HG02678 (cell line): ENCODE measurements around the gene ZNF429.
A peak's percentile ranks its signal among the peaks of the same experiment; 100 is the strongest.
"Not testable (repeated sequence)": the region's sequence is repeated elsewhere in the genome, so short reads cannot be mapped to it uniquely, and the experiment has no call there.

Source experiments
- ATAC-seq: cut with Tn5 transposase; IDR thresholded peaks from one replicate; pipeline ENCODE4 v1.9.1; 2021; ENCODE audit warnings: mild to moderate bottlenecking, moderate library complexity; ENCODE audit not compliant: unreplicated experiment

Gene ZNF429

GRCh38 chr19:21505459-21506451, at the start of gene ZNF429:
Gene ZNF429 (plus strand): TSS chr19:21505602. CDS start chr19:21505772, 170 bp downstream.
- ATAC-seq: peak; percentile 99

- ATAC-seq: no peak
Observed at GRCh38 chr19:21460686-21461085, 44.7 kb upstream of the ZNF429 start.

- ATAC-seq: no peak
Observed at GRCh38 chr19:21462540-21462939, 42.9 kb upstream of the ZNF429 start.

GRCh38 chr19:21463449-21464105, 41.8 kb upstream of the ZNF429 start:
- peak; percentile 83 for ATAC-seq

- ATAC-seq: no peak
Observed at GRCh38 chr19:21466627-21467026, 38.8 kb upstream of the ZNF429 start.

GRCh38 chr19:21468791-21469190, 36.6 kb upstream of the ZNF429 start:
- no peak for ATAC-seq

- ATAC-seq: no peak
Observed at GRCh38 chr19:21472507-21472906, 32.9 kb upstream of the ZNF429 start.

GRCh38 chr19:21474671-21475181, 30.7 kb upstream of the ZNF429 start:
- ATAC-seq: peak; percentile 83

- ATAC-seq: not testable (repeated sequence)
Observed at GRCh38 chr19:21482361-21482760, 23.0 kb upstream of the ZNF429 start.

- ATAC-seq: no peak
Observed at GRCh38 chr19:21482863-21483276, 22.5 kb upstream of the ZNF429 start.

- no peak for ATAC-seq
Observed at GRCh38 chr19:21483589-21484170, 21.7 kb upstream of the ZNF429 start.

- ATAC-seq: no peak
Observed at GRCh38 chr19:21484631-21485030, 20.8 kb upstream of the ZNF429 start.

GRCh38 chr19:21485926-21486325, 19.5 kb upstream of the ZNF429 start:
- no peak for ATAC-seq

- ATAC-seq: no peak
Observed at GRCh38 chr19:21487969-21488368, 17.4 kb upstream of the ZNF429 start.

- no peak for ATAC-seq
Observed at GRCh38 chr19:21491146-21491545, 14.3 kb upstream of the ZNF429 start.

- ATAC-seq: no peak
Observed at GRCh38 chr19:21492947-21493906, 12.2 kb upstream of the ZNF429 start.

- no peak for ATAC-seq
Observed at GRCh38 chr19:21496876-21497275, 8.5 kb upstream of the ZNF429 start.

- no peak for ATAC-seq
Observed at GRCh38 chr19:21498651-21499050, 6.8 kb upstream of the ZNF429 start.

- ATAC-seq: no peak
Observed at GRCh38 chr19:21508198-21508597, 2.8 kb downstream of the ZNF429 start.

- not testable (repeated sequence) for ATAC-seq
Observed at GRCh38 chr19:21511058-21511457, 5.7 kb downstream of the ZNF429 start.
